WTC11 (cell line): Measurements from ENCODE around the gene OXSR1. TPM values are rescaled to one million over a fixed set of nuclear protein-coding genes. Genes with fewer than 3 reads are reported as not detected.
A peak's percentile ranks its signal among the peaks of the same experiment; 100 is the strongest.

ENCODE experiments used
- ATAC-seq: fragments of 200-7000 bp; cut with Tn5 transposase; 2 replicates; pipeline ENCODE4 v1.10.0; 2021; ENCODE audit warnings: mild to moderate bottlenecking, moderate library complexity
- CTCF ChIA-PET: fragments of 300-600 bp; sonication (Branson Sonifier 250); formaldehyde crosslinking; loops from one replicate; lab custom pipeline; 2021; ENCODE audit warnings: antibody characterized with exemption; lab: Charles Lee
- POLR2A ChIA-PET: fragments of 350-600 bp; sonication (Branson Sonifier 250); formaldehyde crosslinking; loops from one replicate; lab custom pipeline; 2021; ENCODE audit warnings: antibody characterized with exemption; lab: Charles Lee
- DNase-seq: peaks from one replicate; pipeline ENCODE4 v3.0.0; 2021; ENCODE audit warnings: low spot score
- H3K27ac Mint-ChIP-seq: 2 replicates; pipeline ENCODE4 v1.8.0; 2021; ENCODE audit warnings: mixed read lengths
- H3K27me3 Mint-ChIP-seq: 2 replicates; pipeline ENCODE4 v1.8.0; 2021; ENCODE audit warnings: low read depth, mild to moderate bottlenecking, moderate library complexity, mixed read lengths
- H3K36me3 Mint-ChIP-seq: 2 replicates; pipeline ENCODE4 v1.8.0; 2021; ENCODE audit warnings: mixed read lengths
- H3K4me1 Mint-ChIP-seq: 2 replicates; pipeline ENCODE4 v1.8.0; 2022; ENCODE audit warnings: mixed read lengths
- H3K4me3 Mint-ChIP-seq: 2 replicates; pipeline ENCODE4 v1.8.0; 2021; ENCODE audit warnings: mild to moderate bottlenecking, moderate library complexity, mixed read lengths
- H3K9me3 Mint-ChIP-seq: 2 replicates; pipeline ENCODE4 v1.8.0; 2021; ENCODE audit warnings: mixed read lengths
- ATF1 ChIP-seq: sonication (generic); formaldehyde crosslinking; IDR thresholded peaks from 2 replicates; pipeline ENCODE4 v1.8.1; 2023; ENCODE audit warnings: mild to moderate bottlenecking, moderate library complexity, missing genetic modification reagents
- E2F1 ChIP-seq: sonication (generic); formaldehyde crosslinking; IDR thresholded peaks from 2 replicates; pipeline ENCODE4 v1.8.0; 2022; ENCODE audit warnings: mild to moderate bottlenecking, missing genetic modification reagents
- ELF4 ChIP-seq: sonication (generic); formaldehyde crosslinking; IDR thresholded peaks from 2 replicates; pipeline ENCODE4 v1.8.1; 2022; ENCODE audit warnings: low read depth, mild to moderate bottlenecking, moderate library complexity, missing genetic modification reagents
- EMX1 ChIP-seq: fragments of 250-450 bp; sonication (Bioruptor Pico); IDR thresholded peaks from 2 replicates; pipeline ENCODE4 v1.8.0; 2021; ENCODE audit warnings: mild to moderate bottlenecking
- ESRRA ChIP-seq: sonication (generic); formaldehyde crosslinking; IDR thresholded peaks from 2 replicates; pipeline ENCODE4 v1.8.1; 2022; ENCODE audit warnings: mild to moderate bottlenecking, missing genetic modification reagents, borderline replicate concordance
- IRF1 ChIP-seq: sonication (generic); formaldehyde crosslinking; IDR thresholded peaks from 2 replicates; pipeline ENCODE4 v1.8.0; 2023; ENCODE audit warnings: missing genetic modification reagents
- JUN ChIP-seq: sonication (generic); formaldehyde crosslinking; IDR thresholded peaks from 2 replicates; pipeline ENCODE4 v1.8.0; 2023; ENCODE audit warnings: mild to moderate bottlenecking, missing genetic modification reagents
- MXD4 ChIP-seq: fragments of 250-450 bp; sonication (Bioruptor Pico); IDR thresholded peaks from 2 replicates; pipeline ENCODE4 v1.8.0; 2021; ENCODE audit warnings: mild to moderate bottlenecking, moderate library complexity, borderline replicate concordance
- MYBL2 ChIP-seq: sonication (generic); formaldehyde crosslinking; IDR thresholded peaks from 2 replicates; pipeline ENCODE4 v1.8.1; 2023; ENCODE audit warnings: mild to moderate bottlenecking, moderate library complexity, missing genetic modification reagents
- TEAD4 ChIP-seq: sonication (generic); formaldehyde crosslinking; IDR thresholded peaks from 2 replicates; pipeline ENCODE4 v1.8.0; 2022; ENCODE audit warnings: mild to moderate bottlenecking, missing genetic modification reagents
- USF1 ChIP-seq: sonication (generic); formaldehyde crosslinking; IDR thresholded peaks from 2 replicates; pipeline ENCODE4 v1.8.0; 2022; ENCODE audit warnings: mild to moderate bottlenecking, missing genetic modification reagents
- USF2 ChIP-seq: sonication (generic); formaldehyde crosslinking; IDR thresholded peaks from 2 replicates; pipeline ENCODE4 v1.8.1; 2023; ENCODE audit warnings: mild to moderate bottlenecking, missing genetic modification reagents, moderate library complexity
- ZMAT4 ChIP-seq: fragments of 250-450 bp; sonication (Bioruptor Pico); IDR thresholded peaks from 2 replicates; pipeline ENCODE4 v1.9.0; 2021; ENCODE audit warnings: mild to moderate bottlenecking
- ZNF121 ChIP-seq: sonication (generic); formaldehyde crosslinking; IDR thresholded peaks from 2 replicates; pipeline ENCODE4 v1.8.0; 2023; ENCODE audit warnings: missing genetic modification reagents
- ZNF263 ChIP-seq: sonication (generic); formaldehyde crosslinking; IDR thresholded peaks from 2 replicates; pipeline ENCODE4 v1.8.1; 2022; ENCODE audit warnings: low read depth, mild to moderate bottlenecking, moderate library complexity, missing genetic modification reagents
- total RNA-seq: library from RNA; stranded (reverse); gene quantifications from 3 replicates; pipeline ENCODE4 v1.2.3, GENCODE V29; 2021
- TF ChIP-seq, protein P1 (sequence below): fragments of 200-600 bp; IDR thresholded peaks from 2 replicates; pipeline ENCODE4 v1.8.0; 2022; ENCODE audit warnings: antibody characterized with exemption
- TF ChIP-seq, protein P2 (sequence below): sonication (generic); formaldehyde crosslinking; IDR thresholded peaks from 2 replicates; pipeline ENCODE4 v1.8.1; 2022; ENCODE audit warnings: missing genetic modification reagents, borderline replicate concordance
- TF ChIP-seq, protein P3 (sequence below): sonication (generic); formaldehyde crosslinking; IDR thresholded peaks from 2 replicates; pipeline ENCODE4 v1.8.1; 2023; ENCODE audit warnings: mild to moderate bottlenecking, missing genetic modification reagents, borderline replicate concordance

OXSR1 gene
- total RNA-seq, 1 experiment from 2014 or later, result 50.6 TPM

DNA sequence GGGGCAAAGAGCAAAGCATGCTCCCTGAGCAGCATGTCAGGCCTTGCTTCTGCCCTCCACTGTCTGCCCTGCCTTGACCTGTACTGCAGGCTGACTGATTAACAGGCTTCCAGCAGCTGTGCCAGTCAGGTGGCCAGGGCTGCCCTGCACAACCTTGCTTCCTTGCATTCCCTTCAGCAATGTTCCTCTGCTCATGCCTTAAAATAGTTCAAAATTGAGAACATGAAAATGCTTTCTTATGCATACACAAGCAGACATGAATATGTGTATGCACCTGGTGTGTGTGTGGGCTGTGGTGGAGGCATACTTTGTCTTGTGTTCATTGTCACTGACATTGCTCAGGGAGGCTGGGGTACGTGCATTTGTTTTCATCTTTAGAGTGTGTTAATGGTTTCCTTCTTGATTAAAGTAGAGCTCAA is 99.0 kb downstream of the OXSR1 start:
- no peaks in the 10 kb centered on the region for H3K36me3 Mint-ChIP-seq
- DNase-seq (no peak), ATAC-seq (peak; percentile 34)
- TF ChIP-seq TEAD4 (CRISPR knock-in tag) (no peak), ATF1 (CRISPR knock-in tag) (no peak), ELF4 (no peak), JUN (CRISPR knock-in tag) (no peak), ZNF121 (no peak), ESRRA (CRISPR knock-in tag) (no peak), MXD4 (CRISPR knock-in tag) (no peak), ZMAT4 (CRISPR knock-in tag) (no peak), USF2 (CRISPR knock-in tag) (no peak), IRF1 (CRISPR knock-in tag) (no peak), ZNF263 (CRISPR knock-in tag) (no peak), MYBL2 (CRISPR knock-in tag) (no peak), E2F1 (CRISPR knock-in tag) (no peak), EMX1 (no peak), USF1 (CRISPR knock-in tag) (no peak)
- TF ChIP-seq, protein P1, sequence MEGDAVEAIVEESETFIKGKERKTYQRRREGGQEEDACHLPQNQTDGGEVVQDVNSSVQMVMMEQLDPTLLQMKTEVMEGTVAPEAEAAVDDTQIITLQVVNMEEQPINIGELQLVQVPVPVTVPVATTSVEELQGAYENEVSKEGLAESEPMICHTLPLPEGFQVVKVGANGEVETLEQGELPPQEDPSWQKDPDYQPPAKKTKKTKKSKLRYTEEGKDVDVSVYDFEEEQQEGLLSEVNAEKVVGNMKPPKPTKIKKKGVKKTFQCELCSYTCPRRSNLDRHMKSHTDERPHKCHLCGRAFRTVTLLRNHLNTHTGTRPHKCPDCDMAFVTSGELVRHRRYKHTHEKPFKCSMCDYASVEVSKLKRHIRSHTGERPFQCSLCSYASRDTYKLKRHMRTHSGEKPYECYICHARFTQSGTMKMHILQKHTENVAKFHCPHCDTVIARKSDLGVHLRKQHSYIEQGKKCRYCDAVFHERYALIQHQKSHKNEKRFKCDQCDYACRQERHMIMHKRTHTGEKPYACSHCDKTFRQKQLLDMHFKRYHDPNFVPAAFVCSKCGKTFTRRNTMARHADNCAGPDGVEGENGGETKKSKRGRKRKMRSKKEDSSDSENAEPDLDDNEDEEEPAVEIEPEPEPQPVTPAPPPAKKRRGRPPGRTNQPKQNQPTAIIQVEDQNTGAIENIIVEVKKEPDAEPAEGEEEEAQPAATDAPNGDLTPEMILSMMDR, result no peak
- TF ChIP-seq, protein P2, sequence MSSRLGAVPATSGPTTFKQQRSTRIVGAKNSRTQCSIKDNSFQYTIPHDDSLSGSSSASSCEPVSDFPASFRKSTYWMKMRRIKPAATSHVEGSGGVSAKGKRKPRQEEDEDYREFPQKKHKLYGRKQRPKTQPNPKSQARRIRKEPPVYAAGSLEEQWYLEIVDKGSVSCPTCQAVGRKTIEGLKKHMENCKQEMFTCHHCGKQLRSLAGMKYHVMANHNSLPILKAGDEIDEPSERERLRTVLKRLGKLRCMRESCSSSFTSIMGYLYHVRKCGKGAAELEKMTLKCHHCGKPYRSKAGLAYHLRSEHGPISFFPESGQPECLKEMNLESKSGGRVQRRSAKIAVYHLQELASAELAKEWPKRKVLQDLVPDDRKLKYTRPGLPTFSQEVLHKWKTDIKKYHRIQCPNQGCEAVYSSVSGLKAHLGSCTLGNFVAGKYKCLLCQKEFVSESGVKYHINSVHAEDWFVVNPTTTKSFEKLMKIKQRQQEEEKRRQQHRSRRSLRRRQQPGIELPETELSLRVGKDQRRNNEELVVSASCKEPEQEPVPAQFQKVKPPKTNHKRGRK (CRISPR knock-in tag), result no peak
- TF ChIP-seq, protein P3, sequence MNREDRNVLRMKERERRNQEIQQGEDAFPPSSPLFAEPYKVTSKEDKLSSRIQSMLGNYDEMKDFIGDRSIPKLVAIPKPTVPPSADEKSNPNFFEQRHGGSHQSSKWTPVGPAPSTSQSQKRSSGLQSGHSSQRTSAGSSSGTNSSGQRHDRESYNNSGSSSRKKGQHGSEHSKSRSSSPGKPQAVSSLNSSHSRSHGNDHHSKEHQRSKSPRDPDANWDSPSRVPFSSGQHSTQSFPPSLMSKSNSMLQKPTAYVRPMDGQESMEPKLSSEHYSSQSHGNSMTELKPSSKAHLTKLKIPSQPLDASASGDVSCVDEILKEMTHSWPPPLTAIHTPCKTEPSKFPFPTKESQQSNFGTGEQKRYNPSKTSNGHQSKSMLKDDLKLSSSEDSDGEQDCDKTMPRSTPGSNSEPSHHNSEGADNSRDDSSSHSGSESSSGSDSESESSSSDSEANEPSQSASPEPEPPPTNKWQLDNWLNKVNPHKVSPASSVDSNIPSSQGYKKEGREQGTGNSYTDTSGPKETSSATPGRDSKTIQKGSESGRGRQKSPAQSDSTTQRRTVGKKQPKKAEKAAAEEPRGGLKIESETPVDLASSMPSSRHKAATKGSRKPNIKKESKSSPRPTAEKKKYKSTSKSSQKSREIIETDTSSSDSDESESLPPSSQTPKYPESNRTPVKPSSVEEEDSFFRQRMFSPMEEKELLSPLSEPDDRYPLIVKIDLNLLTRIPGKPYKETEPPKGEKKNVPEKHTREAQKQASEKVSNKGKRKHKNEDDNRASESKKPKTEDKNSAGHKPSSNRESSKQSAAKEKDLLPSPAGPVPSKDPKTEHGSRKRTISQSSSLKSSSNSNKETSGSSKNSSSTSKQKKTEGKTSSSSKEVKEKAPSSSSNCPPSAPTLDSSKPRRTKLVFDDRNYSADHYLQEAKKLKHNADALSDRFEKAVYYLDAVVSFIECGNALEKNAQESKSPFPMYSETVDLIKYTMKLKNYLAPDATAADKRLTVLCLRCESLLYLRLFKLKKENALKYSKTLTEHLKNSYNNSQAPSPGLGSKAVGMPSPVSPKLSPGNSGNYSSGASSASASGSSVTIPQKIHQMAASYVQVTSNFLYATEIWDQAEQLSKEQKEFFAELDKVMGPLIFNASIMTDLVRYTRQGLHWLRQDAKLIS (CRISPR knock-in tag), result no peak
- peak overlapping the region; percentile 10; the same call in 1 of the 2 replicates for H3K27ac Mint-ChIP-seq
- H3K4me1 Mint-ChIP-seq, result peaks cover 27% of the 10 kb centered on the region
- ChIA-PET CTCF (interaction anchor here (1.3 kb wide), 1 partner anchor 34 kb away, joined by 3 read pairs; no protein-coding TSS in a partner anchor), POLR2A (no interaction called here)
- no peak overlapping the region for H3K4me3 Mint-ChIP-seq
- no peaks in the 10 kb centered on the region for H3K27me3 Mint-ChIP-seq
- peaks cover 4% of the 10 kb centered on the region; the same call in 1 of the 2 replicates for H3K9me3 Mint-ChIP-seq
